ENCODE results near the gene SNTA1. TPM values are rescaled to one million over a fixed set of nuclear protein-coding genes. Genes with fewer than 3 reads are reported as not detected.
A peak's percentile ranks its signal among the peaks of the same experiment; 100 is the strongest.
"Not testable (repeated sequence)": the region's sequence is repeated elsewhere in the genome, so short reads cannot be mapped to it uniquely, and the experiment has no call there.

Gene SNTA1
- total RNA-seq, 1 experiment from 2014 or later: 9.9 TPM

GRCh38 chr20:33456916-33457642 is 13.5 kb upstream of the SNTA1 start:
- not testable (repeated sequence) for H3K27ac Mint-ChIP-seq; H3K79me2 ChIP-seq (ENCODE audit: insufficient read depth, low read length); H4K5ac ChIP-seq (ENCODE audit: insufficient read length, low read depth, low read length); H3K27me3 ChIP-seq (ENCODE audit: insufficient read depth, low read length); H3K9me3 ChIP-seq (ENCODE audit: control insufficient read depth, low read depth, low read length); H4K20me1 ChIP-seq (ENCODE audit: control insufficient read depth, insufficient read depth, insufficient read length); H3T11ph ChIP-seq (ENCODE audit: low read length); H3K4ac ChIP-seq (ENCODE audit: low read depth, low read length); H3K27me3 Mint-ChIP-seq (ENCODE audit: low read depth); H3K79me1 ChIP-seq (ENCODE audit: insufficient read depth, low read depth, low read length, poor library complexity, severe bottlenecking); H2AFZ ChIP-seq (ENCODE audit: low read length); H3K23ac ChIP-seq (ENCODE audit: insufficient read length, low read depth, low read length); H3K27ac ChIP-seq (ENCODE audit: insufficient read length, low read depth, low read length); H2BK20ac ChIP-seq (ENCODE audit: low read depth, low read length, poor library complexity, severe bottlenecking); H3K4me2 ChIP-seq (ENCODE audit: insufficient read depth, insufficient read length, low read length); H3K4me1 Mint-ChIP-seq; H3K14ac ChIP-seq (ENCODE audit: insufficient read depth, low read length); H2BK12ac ChIP-seq (ENCODE audit: insufficient read length, low read depth, low read length); H3K9ac ChIP-seq (ENCODE audit: extremely low read depth, insufficient read length, low read length); H3K4me3 Mint-ChIP-seq; H3K9me3 Mint-ChIP-seq; H2BK5ac ChIP-seq (ENCODE audit: insufficient read length, low read length); H3K36me3 Mint-ChIP-seq (ENCODE audit: insufficient read depth in 1 of 3, low read depth in 3 of 3); H4K91ac ChIP-seq (ENCODE audit: insufficient read length, low read depth, low read length); H4K8ac ChIP-seq (replicated peaks; ENCODE audit: insufficient read length, low read depth, low read length); H2AK5ac ChIP-seq (ENCODE audit: insufficient read length, low read length); H3K18ac ChIP-seq (ENCODE audit: insufficient read length, low read depth, low read length); H2BK15ac ChIP-seq (ENCODE audit: low read depth, low read length); H3K23me2 ChIP-seq (ENCODE audit: insufficient read length, low read depth, low read length, poor library complexity, severe bottlenecking); H2BK120ac ChIP-seq (ENCODE audit: low read depth, low read length, poor library complexity, severe bottlenecking); H3K4me1 ChIP-seq (ENCODE audit: insufficient read depth, low read length); H3K56ac ChIP-seq (ENCODE audit: insufficient read length, low read depth, low read length)
- peak; percentile 91 for DNase-seq
- no CpG with 5 or more reads among the region's 6 CpGs for whole genome bisulfite sequencing (ENCODE audit: extremely low coverage, insufficient read length, low lambda C conversion rate)
- TF ChIP-seq CTCF (conservative IDR thresholded peaks at IDR 0.05): peak; percentile 99

All from H9 (cell line).